GM11168 (cell line): ENCODE data around the gene KIF1C.

Source experiments
- in situ Hi-C: fragments of 300-500 bp; cut with MboI; formaldehyde crosslinking; loops from one replicate; pipeline ENCODE4 v1.12.0; 2022; ENCODE audit warnings: low sequenced_read_pairs; ENCODE audit not compliant: unreplicated experiment

KIF1C gene

GRCh38 chr17:4997302-4998026, at the start of gene KIF1C, which contains the start of gene INCA1:
Gene KIF1C (plus strand): TSS chr17:4997950. CDS start chr17:5000247, 2,297 bp downstream.
Gene INCA1 (minus strand): TSS chr17:4997522. CDS start chr17:4994437, 3,085 bp downstream.
- in situ Hi-C loops, result no loop called here

GRCh38 chr17:4948166-4948930, 49.4 kb upstream of the KIF1C start, which contains the start of gene PFN1:
Gene PFN1 (minus strand): TSS chr17:4948530. CDS start chr17:4948394, 136 bp downstream.
- in situ Hi-C loops, result no loop called here

- in situ Hi-C loops, result no loop called here
Observed at GRCh38 chr17:4948931-4949320, 48.8 kb upstream of the KIF1C start.

GRCh38 chr17:4949321-4950074, 48.3 kb upstream of the KIF1C start:
- in situ Hi-C loops, result no loop called here

DNA sequence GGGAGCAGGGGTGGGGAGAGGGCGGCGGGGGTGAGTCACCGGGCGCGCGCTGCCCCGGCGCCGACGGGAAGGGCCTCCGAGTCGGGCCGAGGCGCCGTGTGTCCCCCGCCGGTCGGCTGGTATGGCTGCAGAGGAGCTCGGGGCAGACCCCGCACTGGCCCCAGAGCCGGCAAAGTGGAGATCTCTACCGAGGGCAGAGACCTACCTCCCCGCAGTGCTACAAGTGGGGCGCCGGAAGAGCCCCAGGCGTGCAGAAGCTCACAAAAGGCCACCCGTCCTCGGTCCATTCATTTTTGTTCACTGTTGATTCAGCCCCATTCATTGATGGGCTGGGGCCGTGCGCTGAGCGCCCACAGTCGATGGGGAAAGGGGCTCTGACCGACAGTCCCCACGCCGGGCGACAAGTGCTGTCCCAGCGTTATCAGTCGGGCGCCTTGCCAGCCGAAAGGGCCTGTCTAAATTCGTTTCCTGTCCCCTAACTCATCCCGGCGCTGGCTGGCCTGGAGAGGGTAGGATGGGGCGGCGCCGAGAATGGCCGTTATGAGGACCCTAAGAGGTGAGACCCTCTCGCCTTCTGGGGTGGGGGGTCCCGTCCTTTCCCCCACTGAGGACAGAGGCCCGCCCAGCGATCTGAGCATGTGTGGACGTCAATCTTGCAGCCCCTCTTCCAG, 47.5 kb upstream of the KIF1C start:
- in situ Hi-C loops, result no loop called here

DNA sequence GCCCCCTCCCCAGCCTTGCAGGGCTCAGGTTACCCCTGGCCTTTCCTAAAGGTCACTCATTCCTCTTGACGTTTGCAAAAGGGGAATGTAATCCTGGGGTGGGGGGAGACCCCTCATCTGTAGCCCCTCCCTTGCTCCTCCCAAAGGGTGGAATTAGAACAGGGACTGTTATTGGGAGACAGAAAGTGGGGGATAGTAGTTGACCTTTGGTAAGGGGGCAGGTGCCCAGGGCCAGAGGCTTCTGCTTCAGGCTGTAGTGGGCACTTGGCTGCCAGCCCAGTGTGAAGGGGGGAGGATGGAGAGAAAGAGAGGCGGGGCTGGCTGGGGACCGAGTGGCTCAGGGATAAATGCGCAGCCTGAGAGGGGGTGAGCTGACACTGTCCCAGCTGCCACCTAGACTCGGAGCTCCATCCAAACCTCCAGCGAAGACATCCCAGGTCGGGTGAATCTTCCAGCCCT, 47.0 kb upstream of the KIF1C start, which contains the start of gene ENO3:
TSS of gene ENO3 (plus strand) at position 374 of the 459 bp plus-strand sequence. CDS start 711 bp downstream, outside the sequence.
- in situ Hi-C loops, result no loop called here

- in situ Hi-C loops, result no loop called here
Observed at GRCh38 chr17:4951486-4951885, 46.3 kb upstream of the KIF1C start.

DNA sequence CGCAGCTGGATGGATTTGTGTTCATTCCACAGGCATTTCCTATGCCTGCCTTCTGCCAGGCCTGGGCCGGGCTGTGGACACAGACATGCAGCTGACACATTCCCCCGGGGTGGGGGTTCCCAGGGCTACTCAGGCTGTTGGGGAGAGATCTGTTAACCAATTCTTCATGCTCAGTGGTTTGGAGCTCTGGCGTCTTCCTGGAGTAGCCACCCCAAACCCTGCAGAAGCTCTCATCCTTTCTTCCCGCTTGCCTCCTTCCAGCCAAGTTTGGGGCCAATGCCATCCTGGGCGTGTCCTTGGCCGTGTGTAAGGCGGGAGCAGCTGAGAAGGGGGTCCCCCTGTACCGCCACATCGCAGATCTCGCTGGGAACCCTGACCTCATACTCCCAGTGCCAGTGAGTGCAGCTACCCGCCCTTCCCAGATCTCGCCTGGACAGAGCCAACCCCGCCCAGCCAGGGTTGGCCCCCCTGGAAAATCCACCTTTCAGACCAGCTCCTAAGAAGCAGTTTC, 44.2 kb upstream of the KIF1C start:
- in situ Hi-C loops, result no loop called here

GRCh38 chr17:4955091-4955490, 42.7 kb upstream of the KIF1C start:
- in situ Hi-C loops, result no loop called here

- in situ Hi-C loops, result no loop called here
Observed at GRCh38 chr17:4956493-4957061, 41.2 kb upstream of the KIF1C start.

DNA sequence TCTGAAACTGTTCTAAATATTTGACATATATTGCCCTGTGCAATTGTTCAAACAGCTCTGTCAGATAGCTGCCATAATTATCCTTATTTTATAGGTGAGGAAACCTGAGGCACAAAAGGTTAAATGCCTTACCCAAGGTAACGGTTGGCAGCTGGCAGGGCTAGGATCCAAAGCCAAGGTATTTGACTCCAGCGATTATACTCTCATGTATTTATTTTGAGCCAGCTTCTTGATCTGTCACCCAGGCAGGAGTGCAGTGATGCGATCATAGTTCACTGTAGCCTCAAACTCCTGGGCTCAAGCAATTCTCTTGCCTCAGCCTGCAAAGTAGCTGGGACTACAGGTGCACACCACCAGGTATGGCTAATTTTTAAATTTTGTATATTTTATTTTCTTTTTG, 39.6 kb upstream of the KIF1C start:
- in situ Hi-C loops, result no loop called here

GRCh38 chr17:4959261-4959965, 38.3 kb upstream of the KIF1C start:
- in situ Hi-C loops, result no loop called here

- in situ Hi-C loops, result no loop called here
Observed at GRCh38 chr17:4960279-4960922, 37.3 kb upstream of the KIF1C start.

DNA sequence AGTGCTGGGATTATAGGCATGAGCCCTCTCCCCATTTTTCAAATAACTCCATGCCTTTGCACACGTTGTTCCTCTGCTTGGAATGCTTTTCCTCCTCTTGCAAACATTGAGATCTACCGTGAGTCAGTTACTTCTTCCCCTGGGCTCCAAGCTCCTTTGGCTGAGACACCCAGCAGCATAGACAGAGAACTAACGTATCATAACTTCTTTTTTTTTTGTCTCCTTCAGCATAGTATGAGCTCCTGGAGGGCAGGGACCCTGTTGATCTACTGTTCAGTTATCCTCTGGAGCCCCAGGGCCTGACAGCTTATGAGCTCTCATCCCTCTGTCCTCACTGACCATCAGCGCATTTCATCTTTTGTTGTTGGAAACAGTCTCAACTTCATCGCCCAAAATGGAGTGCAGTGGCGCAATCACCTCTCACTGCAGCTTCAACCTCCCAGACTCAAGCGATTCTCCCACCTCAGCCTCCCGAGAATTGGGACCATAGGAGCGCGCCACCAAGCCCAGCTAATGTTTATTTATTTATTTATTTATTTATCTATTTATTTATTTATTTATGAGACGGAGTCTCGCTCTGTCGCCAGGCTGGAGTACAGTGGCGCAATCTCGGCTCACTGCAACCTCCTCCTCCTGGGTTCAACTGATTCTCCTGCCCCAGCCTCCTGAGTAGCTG, 32.3 kb upstream of the KIF1C start:
- in situ Hi-C loops, result no loop called here

- in situ Hi-C loops, result no loop called here
Observed at GRCh38 chr17:4966844-4967538, 30.8 kb upstream of the KIF1C start.

- in situ Hi-C loops, result no loop called here
Observed at GRCh38 chr17:4967539-4968485, 29.9 kb upstream of the KIF1C start, which contains the start of gene SPAG7. Gene SPAG7 (minus strand): TSS chr17:4967817. CDS start chr17:4967804, 13 bp downstream.
